IMR-90 (cell line): Measurements from ENCODE around the gene MAP2K2.

ENCODE experiments used
- BHLHE40 ChIP-seq: fragments of 150-350 bp; IDR thresholded peaks from 2 replicates; pipeline ENCODE4 v1.6.1; 2016; ENCODE audit warnings: mild to moderate bottlenecking, low read depth, low read length
- CEBPB ChIP-seq: IDR thresholded peaks from 2 replicates; pipeline ENCODE4 v1.6.1; 2012; ENCODE audit warnings: low read depth, low read length, improper control_type of control experiment
- CHD1 ChIP-seq: IDR thresholded peaks from 2 replicates; pipeline ENCODE4 v1.6.1; 2012; ENCODE audit warnings: low read depth, low read length, improper control_type of control experiment
- FOS ChIP-seq: fragments of 150-350 bp; IDR thresholded peaks from 2 replicates; pipeline ENCODE4 v1.6.1; 2016; ENCODE audit warnings: low read depth, low read length
- MXI1 ChIP-seq: IDR thresholded peaks from 2 replicates; pipeline ENCODE4 v1.6.1; 2012; ENCODE audit warnings: low read depth, mild to moderate bottlenecking, low read length, moderate library complexity, borderline replicate concordance
- POLR2A ChIP-seq: IDR thresholded peaks from 2 replicates; pipeline ENCODE4 v1.6.1; 2012; ENCODE audit warnings: mild to moderate bottlenecking, low read depth, low read length
- RAD21 ChIP-seq: IDR thresholded peaks from 2 replicates; pipeline ENCODE4 v1.6.1; 2012; ENCODE audit warnings: low read length, improper control_type of control experiment
- RCOR1 ChIP-seq: IDR thresholded peaks from 2 replicates; pipeline ENCODE4 v1.6.1; 2012; ENCODE audit warnings: mild to moderate bottlenecking, low read length, improper control_type of control experiment; ENCODE audit not compliant: insufficient replicate concordance
- RFX5 ChIP-seq: IDR thresholded peaks from 2 replicates; pipeline ENCODE4 v1.8.0; 2012; ENCODE audit warnings: low read depth, mild to moderate bottlenecking, low read length, moderate library complexity
- SMC3 ChIP-seq: fragments of 150-350 bp; IDR thresholded peaks from 2 replicates; pipeline ENCODE4 v1.6.1; 2016; ENCODE audit warnings: low read depth, mild to moderate bottlenecking, antibody characterized with exemption, low read length, moderate library complexity
- TF ChIP-seq, protein P1 (sequence below): conservative IDR thresholded peaks from 2 replicates; pipeline ENCODE4 v1.5.1; 2012; ENCODE audit warnings: mild to moderate bottlenecking, low read depth, low read length, improper control_type of control experiment

GRCh38 chr19:4052114-4052992 is 71.6 kb downstream of the MAP2K2 start:
- TF ChIP-seq, protein P1, sequence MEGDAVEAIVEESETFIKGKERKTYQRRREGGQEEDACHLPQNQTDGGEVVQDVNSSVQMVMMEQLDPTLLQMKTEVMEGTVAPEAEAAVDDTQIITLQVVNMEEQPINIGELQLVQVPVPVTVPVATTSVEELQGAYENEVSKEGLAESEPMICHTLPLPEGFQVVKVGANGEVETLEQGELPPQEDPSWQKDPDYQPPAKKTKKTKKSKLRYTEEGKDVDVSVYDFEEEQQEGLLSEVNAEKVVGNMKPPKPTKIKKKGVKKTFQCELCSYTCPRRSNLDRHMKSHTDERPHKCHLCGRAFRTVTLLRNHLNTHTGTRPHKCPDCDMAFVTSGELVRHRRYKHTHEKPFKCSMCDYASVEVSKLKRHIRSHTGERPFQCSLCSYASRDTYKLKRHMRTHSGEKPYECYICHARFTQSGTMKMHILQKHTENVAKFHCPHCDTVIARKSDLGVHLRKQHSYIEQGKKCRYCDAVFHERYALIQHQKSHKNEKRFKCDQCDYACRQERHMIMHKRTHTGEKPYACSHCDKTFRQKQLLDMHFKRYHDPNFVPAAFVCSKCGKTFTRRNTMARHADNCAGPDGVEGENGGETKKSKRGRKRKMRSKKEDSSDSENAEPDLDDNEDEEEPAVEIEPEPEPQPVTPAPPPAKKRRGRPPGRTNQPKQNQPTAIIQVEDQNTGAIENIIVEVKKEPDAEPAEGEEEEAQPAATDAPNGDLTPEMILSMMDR: no peak
- TF ChIP-seq RAD21 (no peak), BHLHE40 (no peak), RCOR1 (no peak), RFX5 (no peak), POLR2A (no peak), CHD1 (no peak), MXI1 (no peak), FOS (no peak), SMC3 (no peak), CEBPB (no peak)
